ENCODE data around the gene OSCP1.

OSCP1 gene

GRCh38 chr1:36443297-36443696 lies 7.0 kb downstream of the OSCP1 start:
- peaks cover 12% of the 10 kb centered on the region for H3K27me3 Mint-ChIP-seq (ENCODE audit: low read depth)
- H3K4me1 Mint-ChIP-seq (ENCODE audit: low read depth), result no peaks in the 10 kb centered on the region
- H3K27ac Mint-ChIP-seq, result no peak overlapping the region
- H3K4me3 Mint-ChIP-seq, result no peak overlapping the region
- H3K9me3 Mint-ChIP-seq, result no peaks in the 10 kb centered on the region
- H3K36me3 Mint-ChIP-seq (ENCODE audit: low read depth), result no peaks in the 10 kb centered on the region

- Mint-ChIP-seq H3K27me3 (ENCODE audit: low read depth) (peaks cover 12% of the 10 kb centered on the region), H3K4me1 (ENCODE audit: low read depth) (no peaks in the 10 kb centered on the region), H3K9me3 (no peaks in the 10 kb centered on the region), H3K27ac (no peak overlapping the region), H3K4me3 (no peak overlapping the region), H3K36me3 (ENCODE audit: low read depth) (no peaks in the 10 kb centered on the region)
Measured at GRCh38 chr1:36442337-36442736, 7.9 kb downstream of the OSCP1 start.

GRCh38 chr1:36440646-36441045 lies 9.6 kb downstream of the OSCP1 start:
- Mint-ChIP-seq H3K27ac (no peak overlapping the region), H3K27me3 (ENCODE audit: low read depth) (peaks cover 12% of the 10 kb centered on the region)

GRCh38 chr1:36440044-36440443 lies 10.2 kb downstream of the OSCP1 start:
- H3K4me3 Mint-ChIP-seq, result no peak overlapping the region
- no peaks in the 10 kb centered on the region for H3K36me3 Mint-ChIP-seq (ENCODE audit: low read depth)
- H3K9me3 Mint-ChIP-seq, result no peaks in the 10 kb centered on the region
- no peak overlapping the region for H3K27ac Mint-ChIP-seq
- peaks cover 12% of the 10 kb centered on the region for H3K27me3 Mint-ChIP-seq (ENCODE audit: low read depth)
- H3K4me1 Mint-ChIP-seq (ENCODE audit: low read depth), result no peaks in the 10 kb centered on the region

More at GRCh38 chr1:36440646-36441045, 9.6 kb downstream of the OSCP1 start:
- no peak overlapping the region for H3K4me3 Mint-ChIP-seq
- no peaks in the 10 kb centered on the region for H3K36me3 Mint-ChIP-seq (ENCODE audit: low read depth)
- H3K9me3 Mint-ChIP-seq, result no peaks in the 10 kb centered on the region
- H3K4me1 Mint-ChIP-seq (ENCODE audit: low read depth), result no peaks in the 10 kb centered on the region

- Mint-ChIP-seq H3K4me1 (ENCODE audit: low read depth) (no peaks in the 10 kb centered on the region), H3K27ac (no peak overlapping the region), H3K27me3 (ENCODE audit: low read depth) (peaks cover 8% of the 10 kb centered on the region), H3K36me3 (ENCODE audit: low read depth) (no peaks in the 10 kb centered on the region), H3K4me3 (no peak overlapping the region), H3K9me3 (no peaks in the 10 kb centered on the region)
Measured at GRCh38 chr1:36438715-36439114, 11.5 kb downstream of the OSCP1 start.

- Mint-ChIP-seq H3K4me3 (no peak overlapping the region), H3K27ac (no peak overlapping the region), H3K9me3 (no peaks in the 10 kb centered on the region), H3K27me3 (ENCODE audit: low read depth) (peaks cover 11% of the 10 kb centered on the region), H3K4me1 (ENCODE audit: low read depth) (no peaks in the 10 kb centered on the region), H3K36me3 (ENCODE audit: low read depth) (no peaks in the 10 kb centered on the region)
Measured at GRCh38 chr1:36436821-36437220, 13.4 kb downstream of the OSCP1 start.

GRCh38 chr1:36433102-36433501 lies 17.1 kb downstream of the OSCP1 start:
- Mint-ChIP-seq H3K27ac (no peak overlapping the region), H3K36me3 (ENCODE audit: low read depth) (no peaks in the 10 kb centered on the region), H3K27me3 (ENCODE audit: low read depth) (peaks cover 4% of the 10 kb centered on the region), H3K4me1 (ENCODE audit: low read depth) (no peaks in the 10 kb centered on the region), H3K4me3 (no peak overlapping the region), H3K9me3 (no peaks in the 10 kb centered on the region)

GRCh38 chr1:36432616-36433015 lies 17.6 kb downstream of the OSCP1 start:
- Mint-ChIP-seq H3K9me3 (no peaks in the 10 kb centered on the region), H3K4me1 (ENCODE audit: low read depth) (no peaks in the 10 kb centered on the region), H3K27ac (no peak overlapping the region), H3K27me3 (ENCODE audit: low read depth) (peaks cover 4% of the 10 kb centered on the region), H3K4me3 (no peak overlapping the region), H3K36me3 (ENCODE audit: low read depth) (no peaks in the 10 kb centered on the region)

- H3K4me1 Mint-ChIP-seq (ENCODE audit: low read depth), result peaks cover 4% of the 10 kb centered on the region
- H3K27me3 Mint-ChIP-seq (ENCODE audit: low read depth), result no peaks in the 10 kb centered on the region
- H3K9me3 Mint-ChIP-seq, result no peaks in the 10 kb centered on the region
- H3K36me3 Mint-ChIP-seq (ENCODE audit: low read depth), result no peaks in the 10 kb centered on the region
- H3K27ac Mint-ChIP-seq, result no peak overlapping the region
- H3K4me3 Mint-ChIP-seq, result no peak overlapping the region
Measured at GRCh38 chr1:36425791-36426190, 24.5 kb downstream of the OSCP1 start.

- Mint-ChIP-seq H3K27ac (peak overlapping the region; percentile 64), H3K36me3 (ENCODE audit: low read depth) (no peaks in the 10 kb centered on the region), H3K27me3 (ENCODE audit: low read depth) (no peaks in the 10 kb centered on the region), H3K4me3 (no peak overlapping the region), H3K4me1 (ENCODE audit: low read depth) (peaks cover 10% of the 10 kb centered on the region), H3K9me3 (no peaks in the 10 kb centered on the region)
Measured at GRCh38 chr1:36421649-36422048, 28.6 kb downstream of the OSCP1 start.

GRCh38 chr1:36420836-36421317 lies 29.4 kb downstream of the OSCP1 start:
- peaks cover 10% of the 10 kb centered on the region for H3K4me1 Mint-ChIP-seq (ENCODE audit: low read depth)
- H3K36me3 Mint-ChIP-seq (ENCODE audit: low read depth), result no peaks in the 10 kb centered on the region
- H3K9me3 Mint-ChIP-seq, result no peaks in the 10 kb centered on the region

GRCh38 chr1:36420409-36420808 lies 29.8 kb downstream of the OSCP1 start:
- peaks cover 10% of the 10 kb centered on the region for H3K4me1 Mint-ChIP-seq (ENCODE audit: low read depth)
- H3K27me3 Mint-ChIP-seq (ENCODE audit: low read depth), result no peaks in the 10 kb centered on the region
- peak overlapping the region; percentile 32 for H3K4me3 Mint-ChIP-seq
- no peaks in the 10 kb centered on the region for H3K9me3 Mint-ChIP-seq
- no peaks in the 10 kb centered on the region for H3K36me3 Mint-ChIP-seq (ENCODE audit: low read depth)
- peak overlapping the region; percentile 64 for H3K27ac Mint-ChIP-seq

More at GRCh38 chr1:36420836-36421317, 29.4 kb downstream of the OSCP1 start:
- Mint-ChIP-seq H3K4me3 (peak overlapping the region; percentile 32), H3K27me3 (ENCODE audit: low read depth) (no peaks in the 10 kb centered on the region), H3K27ac (peak overlapping the region; percentile 64)

GRCh38 chr1:36419569-36419968 lies 30.7 kb downstream of the OSCP1 start:
- H3K27ac Mint-ChIP-seq, result no peak overlapping the region
- no peaks in the 10 kb centered on the region for H3K27me3 Mint-ChIP-seq (ENCODE audit: low read depth)

GRCh38 chr1:36419140-36419539 lies 31.1 kb downstream of the OSCP1 start:
- no peaks in the 10 kb centered on the region for H3K36me3 Mint-ChIP-seq (ENCODE audit: low read depth)
- peaks cover 10% of the 10 kb centered on the region for H3K4me1 Mint-ChIP-seq (ENCODE audit: low read depth)
- no peak overlapping the region for H3K27ac Mint-ChIP-seq
- no peaks in the 10 kb centered on the region for H3K9me3 Mint-ChIP-seq
- no peaks in the 10 kb centered on the region for H3K27me3 Mint-ChIP-seq (ENCODE audit: low read depth)
- H3K4me3 Mint-ChIP-seq, result no peak overlapping the region

More at GRCh38 chr1:36419569-36419968, 30.7 kb downstream of the OSCP1 start:
- Mint-ChIP-seq H3K36me3 (ENCODE audit: low read depth) (no peaks in the 10 kb centered on the region), H3K4me3 (no peak overlapping the region), H3K4me1 (ENCODE audit: low read depth) (peaks cover 10% of the 10 kb centered on the region), H3K9me3 (no peaks in the 10 kb centered on the region)

- H3K27me3 Mint-ChIP-seq (ENCODE audit: low read depth), result no peaks in the 10 kb centered on the region
- H3K4me3 Mint-ChIP-seq, result no peak overlapping the region
- H3K9me3 Mint-ChIP-seq, result no peaks in the 10 kb centered on the region
- no peaks in the 10 kb centered on the region for H3K36me3 Mint-ChIP-seq (ENCODE audit: low read depth)
- peaks cover 14% of the 10 kb centered on the region for H3K4me1 Mint-ChIP-seq (ENCODE audit: low read depth)
- H3K27ac Mint-ChIP-seq, result no peak overlapping the region
Measured at GRCh38 chr1:36417931-36418330, 32.3 kb downstream of the OSCP1 start.

All from T-helper 1 cell treated with Interleukin-12 subunit alpha and Interleukin-12 subunit beta and Interleukin-4 antibody, amounts not matched to agents 30 μg/mL and 1 μg/mL, for 36 hours (primary cell).